MCF 10A (cell line): ENCODE measurements around the gene PDGFD. TPM values are rescaled to one million over a fixed set of nuclear protein-coding genes. Genes with fewer than 3 reads are reported as not detected.

Experiments
- BruUV-seq: library from RNA; stranded (reverse); fragments of 400-500 nt; replicated peaks from 2 replicates; lab custom pipeline; 2021; lab: Mats Ljungman, UMichigan
- CTCF ChIA-PET: fragments of 300-600 bp; sonication (Branson Sonifier 250); formaldehyde crosslinking; extraction: SDS; loops from one replicate; lab custom pipeline; 2021; ENCODE audit warnings: antibody characterized with exemption, inconsistent platforms; lab: Yijun Ruan, JAX
- POLR2A ChIA-PET: fragments of 300-600, 350-650 bp; sonication (Branson Sonifier 250); formaldehyde crosslinking; extraction: SDS; loops from one replicate; lab custom pipeline; 2020; ENCODE audit warnings: antibody characterized with exemption, inconsistent platforms; lab: Yijun Ruan, JAX
- DNase-seq: peaks from one replicate; pipeline ENCODE4 v3.0.0-alpha.2; 2018; ENCODE audit not compliant: unreplicated experiment
- H3K27ac Mint-ChIP-seq: one replicate; pipeline ENCODE4 v1.8.0; 2022; ENCODE audit warnings: mild to moderate bottlenecking, low read depth, mixed read lengths; ENCODE audit not compliant: unreplicated experiment
- H3K27me3 Mint-ChIP-seq: one replicate; pipeline ENCODE4 v1.8.0; 2022; ENCODE audit warnings: mixed read lengths; ENCODE audit not compliant: insufficient read depth, unreplicated experiment
- H3K36me3 Mint-ChIP-seq: one replicate; pipeline ENCODE4 v1.8.0; 2022; ENCODE audit warnings: mild to moderate bottlenecking, moderate library complexity, mixed read lengths; ENCODE audit not compliant: insufficient read depth, unreplicated experiment
- H3K4me1 Mint-ChIP-seq: one replicate; pipeline ENCODE4 v1.8.0; 2022; ENCODE audit warnings: mixed read lengths; ENCODE audit not compliant: insufficient read depth, unreplicated experiment
- H3K4me3 Mint-ChIP-seq: one replicate; pipeline ENCODE4 v1.8.0; 2022; ENCODE audit warnings: mild to moderate bottlenecking, moderate library complexity, mixed read lengths; ENCODE audit not compliant: unreplicated experiment
- H3K9me3 Mint-ChIP-seq: one replicate; pipeline ENCODE4 v1.8.0; 2022; ENCODE audit warnings: mixed read lengths; ENCODE audit not compliant: unreplicated experiment
- CTCF ChIP-seq: fragments of 200-600 bp; IDR thresholded peaks from one replicate; pipeline ENCODE4 v1.8.0; 2022; ENCODE audit warnings: antibody characterized with exemption, mild to moderate bottlenecking; ENCODE audit not compliant: unreplicated experiment
- intact Hi-C: fragments of 100-400 bp; cut with micrococcal nuclease; formaldehyde crosslinking; loops from 2 replicates; pipeline ENCODE4 v1.14.1; 2022
- total RNA-seq: library from RNA; stranded (reverse); gene quantifications from 2 replicates; pipeline ENCODE4 v1.2.3, GENCODE V29; 2022

PDGFD gene
- total RNA-seq, 1 experiment from 2014 or later: 0.61 TPM

DNA sequence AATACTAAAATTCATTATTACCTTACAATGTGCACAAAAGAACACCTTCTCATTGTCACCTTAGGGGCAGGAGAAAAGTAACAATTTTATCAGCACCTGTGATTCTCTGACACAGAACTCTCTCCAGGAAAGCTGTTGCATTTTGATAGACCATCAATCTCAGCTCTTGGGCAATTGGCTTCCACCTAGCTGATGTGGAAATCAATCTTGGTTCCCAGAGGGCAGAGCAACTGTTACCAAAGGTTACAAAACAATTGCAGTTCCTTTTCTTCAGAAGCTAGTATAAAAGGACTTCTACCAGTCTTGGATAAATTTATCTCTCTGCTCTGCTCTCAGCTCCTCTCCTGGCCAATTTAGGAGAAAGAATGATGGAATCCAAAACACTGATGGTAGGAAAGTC, 285.3 kb downstream of the PDGFD start:
- CTCF ChIA-PET: interaction anchor here (0.8 kb wide), 1 partner anchor 285 kb away, joined by 3 read pairs; the partner anchor contains the start of gene PDGFD
- no peak for TF ChIP-seq CTCF
- no peaks in the 10 kb centered on the region for H3K36me3 Mint-ChIP-seq

GRCh38 chr11:103877221-103877620, 286.7 kb downstream of the PDGFD start:
- no TSS peak for BruUV-seq
- Mint-ChIP-seq H3K4me3 (no peak overlapping the region), H3K4me1 (peaks cover 7% of the 10 kb centered on the region), H3K9me3 (no peaks in the 10 kb centered on the region), H3K27ac (no peak overlapping the region), H3K27me3 (no peaks in the 10 kb centered on the region), H3K36me3 (no peaks in the 10 kb centered on the region)
- CTCF ChIA-PET: no interaction called here
- no peak for TF ChIP-seq CTCF
- POLR2A ChIA-PET: no interaction called here
- intact Hi-C loops: no loop called here
- DNase-seq: peak; percentile 7

More for the DNA sequence above, 285.3 kb downstream of the PDGFD start:
- no TSS peak for BruUV-seq
- Mint-ChIP-seq H3K4me3 (no peak overlapping the region), H3K27ac (no peak overlapping the region), H3K27me3 (no peaks in the 10 kb centered on the region), H3K4me1 (peaks cover 7% of the 10 kb centered on the region), H3K9me3 (no peaks in the 10 kb centered on the region)
- intact Hi-C loops: no loop called here
- DNase-seq: peak; percentile 36
- POLR2A ChIA-PET: interaction anchor here (1.1 kb wide), 1 partner anchor 12 kb away, joined by 3 read pairs; no protein-coding TSS in a partner anchor

GRCh38 chr11:103875855-103876510, 288.0 kb downstream of the PDGFD start:
- Mint-ChIP-seq H3K36me3 (no peaks in the 10 kb centered on the region), H3K4me1 (peaks cover 5% of the 10 kb centered on the region), H3K27me3 (no peaks in the 10 kb centered on the region), H3K4me3 (no peak overlapping the region), H3K27ac (no peak overlapping the region), H3K9me3 (no peaks in the 10 kb centered on the region)
- DNase-seq: no peak
- ChIA-PET CTCF (no interaction called here), POLR2A (interaction anchor here (0.7 kb wide), 1 partner anchor 73 kb away, joined by 3 read pairs; no protein-coding TSS in a partner anchor)
- no peak for TF ChIP-seq CTCF
- BruUV-seq: no TSS peak
- intact Hi-C loops: no loop called here

GRCh38 chr11:103872748-103873147, 291.2 kb downstream of the PDGFD start:
- H3K27me3 Mint-ChIP-seq: no peaks in the 10 kb centered on the region
- H3K36me3 Mint-ChIP-seq: no peaks in the 10 kb centered on the region
- CTCF ChIA-PET: no interaction called here
- intact Hi-C loops: no loop called here
- H3K4me3 Mint-ChIP-seq: no peak overlapping the region
- H3K27ac Mint-ChIP-seq: no peak overlapping the region
- BruUV-seq: no TSS peak
- no peaks in the 10 kb centered on the region for H3K9me3 Mint-ChIP-seq
- no peak for TF ChIP-seq CTCF
- DNase-seq: peak; percentile 80
- peaks cover 10% of the 10 kb centered on the region for H3K4me1 Mint-ChIP-seq
- POLR2A ChIA-PET: interaction anchor here (1.4 kb wide), 1 partner anchor 11 kb away, joined by 3 read pairs; no protein-coding TSS in a partner anchor
